ENCODE data around the gene SLC39A11.

- TF ChIP-seq EP300 (IDR thresholded peaks at IDR 0.05) (no peak), POLR2A (IDR thresholded peaks at IDR 0.05) (no peak)
Observed at GRCh38 chr17:72861811-72862210, 230.7 kb downstream of the SLC39A11 start.
